Raji (cell line): Measurements from ENCODE around the gene PLEKHA5.

Source experiments
- POLR2A ChIP-seq: IDR thresholded peaks from 2 replicates; pipeline ENCODE4 v1.6.1; 2011; ENCODE audit warnings: low read depth, low read length, control low read depth; ENCODE audit not compliant: insufficient read depth

Gene PLEKHA5

DNA sequence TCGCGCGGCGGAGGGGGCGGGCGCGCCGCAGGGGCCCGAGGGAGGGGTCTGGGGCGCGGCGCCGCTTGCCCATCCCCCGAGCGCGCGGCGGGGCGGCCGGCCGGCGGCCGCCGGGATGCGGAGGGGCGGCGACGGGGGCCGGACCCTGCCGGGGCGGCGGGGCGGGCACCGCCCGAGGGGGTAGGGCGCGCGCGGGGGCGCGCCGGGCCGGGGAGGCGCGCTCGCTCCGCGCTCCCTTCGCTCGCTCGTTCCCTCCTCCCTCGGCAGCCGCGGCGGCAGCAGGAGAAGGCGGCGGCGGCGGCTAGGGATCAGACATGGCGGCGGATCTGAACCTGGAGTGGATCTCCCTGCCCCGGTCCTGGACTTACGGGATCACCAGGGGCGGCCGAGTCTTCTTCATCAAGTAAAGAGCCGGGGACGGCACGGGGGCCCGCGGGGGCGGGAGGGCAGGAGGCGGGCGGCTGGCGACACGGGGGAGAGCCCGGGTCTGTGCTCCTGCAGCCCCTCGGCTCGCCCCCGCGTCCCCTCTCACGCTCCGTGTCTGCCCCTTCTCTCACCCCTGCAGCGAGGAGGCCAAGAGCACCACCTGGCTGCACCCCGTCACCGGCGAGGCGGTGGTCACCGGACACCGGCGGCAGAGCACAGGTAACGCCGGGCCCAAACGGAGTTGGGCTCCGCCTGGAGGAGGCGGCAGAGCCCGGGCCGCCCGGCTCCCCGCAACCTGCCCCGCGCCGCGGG lies at the start of gene PLEKHA5:
Gene PLEKHA5 (plus strand): TSS at position 248 of the 738 bp plus-strand sequence. CDS start 67 bp downstream, at position 315.
- no peak for TF ChIP-seq POLR2A

GRCh38 chr12:19080918-19081317 lies 48.6 kb upstream of the PLEKHA5 start:
- TF ChIP-seq POLR2A = no peak

DNA sequence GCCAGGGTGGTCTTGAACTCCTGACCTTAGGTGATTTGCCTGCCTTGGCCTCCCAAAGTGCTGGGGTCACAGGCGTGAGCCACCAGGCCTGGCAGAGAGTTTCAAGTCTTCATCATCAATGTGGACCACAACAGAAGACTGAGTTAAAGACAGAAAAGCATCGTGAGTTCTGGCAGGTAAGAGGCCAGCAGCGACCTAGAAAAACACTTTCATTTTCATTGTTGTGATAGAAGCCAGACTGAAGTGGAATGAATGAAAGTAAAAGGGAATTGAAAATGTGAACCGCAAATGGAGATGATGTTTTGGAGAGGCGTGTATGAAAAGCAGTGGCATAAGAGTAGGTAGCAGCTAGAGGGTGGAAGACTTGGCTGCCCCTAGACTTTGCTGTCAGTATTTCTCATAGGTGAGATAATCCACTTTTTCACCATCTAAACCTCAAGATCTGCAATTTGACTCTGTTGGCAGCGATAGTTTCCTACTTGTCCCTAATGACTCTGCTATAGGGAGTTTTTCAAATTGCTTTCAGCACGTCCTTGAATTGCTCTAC lies 47.1 kb upstream of the PLEKHA5 start:
- no peak for TF ChIP-seq POLR2A

- TF ChIP-seq POLR2A = no peak
Observed at GRCh38 chr12:19084547-19084946, 45.0 kb upstream of the PLEKHA5 start.

DNA sequence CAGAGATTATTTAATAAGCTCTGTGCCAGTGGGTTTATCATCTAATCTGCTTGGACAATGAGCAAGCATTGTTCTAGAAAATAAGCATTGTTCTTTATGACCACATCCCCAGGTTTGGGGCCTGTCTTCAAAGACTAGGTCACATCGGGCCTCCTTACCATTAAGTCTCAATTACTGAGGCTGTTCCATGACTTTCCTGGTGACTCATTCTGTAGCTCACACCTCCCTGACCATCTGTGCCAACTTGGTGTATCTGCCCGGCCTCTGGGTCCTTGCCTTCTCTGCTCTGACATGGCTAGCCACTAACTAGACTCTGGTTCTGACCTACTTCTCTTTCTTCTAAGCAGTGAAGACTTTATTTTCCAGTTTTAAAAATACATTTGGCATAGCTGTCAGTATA lies 44.4 kb upstream of the PLEKHA5 start:
- TF ChIP-seq POLR2A = no peak

DNA sequence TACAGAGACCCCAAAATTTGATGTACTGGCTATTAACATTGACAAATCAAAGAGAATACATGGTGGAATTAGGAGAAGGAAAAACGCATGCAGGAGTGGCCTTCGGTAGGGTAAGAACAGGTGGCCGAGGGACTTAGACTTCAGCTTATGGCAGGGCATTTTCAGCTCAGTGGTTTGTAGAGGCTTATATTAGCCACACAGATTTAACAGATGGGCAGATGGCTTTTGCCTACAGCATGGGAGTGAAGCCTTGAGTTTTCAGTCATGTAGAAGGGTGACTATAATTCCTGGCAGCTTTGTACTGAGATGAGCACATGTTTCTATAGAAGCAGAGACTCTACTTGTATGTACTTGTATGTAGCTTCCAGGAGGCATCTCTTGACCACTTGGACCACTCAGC lies 40.9 kb upstream of the PLEKHA5 start:
- no peak for TF ChIP-seq POLR2A

DNA sequence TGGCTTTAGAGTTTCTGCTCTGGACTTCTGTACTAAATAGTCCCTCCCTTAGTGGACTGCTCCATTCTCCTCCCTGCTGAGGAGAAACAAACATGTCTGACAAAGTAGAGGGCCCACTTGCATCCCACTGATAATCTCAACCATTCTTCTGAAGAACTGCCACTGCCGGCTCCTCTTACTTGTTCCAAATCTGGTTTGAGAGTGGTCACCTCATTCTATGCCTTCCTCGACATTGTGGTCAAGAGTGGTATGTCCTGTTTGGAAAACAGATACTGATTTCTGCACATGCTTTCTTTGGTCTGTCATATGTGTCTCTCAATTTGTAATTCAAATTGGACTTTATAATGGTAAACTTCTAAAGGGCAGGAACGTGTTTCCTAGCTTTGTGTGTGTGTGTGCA lies 36.3 kb upstream of the PLEKHA5 start:
- no peak for TF ChIP-seq POLR2A

DNA sequence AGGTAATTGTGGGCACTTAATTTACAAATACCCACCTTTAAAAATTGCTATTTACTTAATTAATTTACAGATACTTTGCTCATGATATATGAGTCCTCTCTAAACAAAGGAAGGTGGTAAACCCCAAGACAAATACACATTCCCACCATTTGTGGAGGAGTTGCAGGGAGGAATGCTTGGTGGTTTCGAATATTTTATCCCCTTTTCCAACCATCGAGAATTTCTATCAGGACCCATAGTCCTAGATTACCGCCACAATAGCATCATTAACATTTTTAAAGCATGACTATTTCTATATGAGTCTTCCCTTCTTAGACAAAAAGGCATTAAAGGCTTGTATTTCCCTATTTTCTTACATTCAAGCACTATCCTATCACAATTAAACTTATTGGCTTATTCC lies 34.2 kb upstream of the PLEKHA5 start:
- TF ChIP-seq POLR2A = no peak

GRCh38 chr12:19095756-19096480 lies 33.6 kb upstream of the PLEKHA5 start:
- no peak for TF ChIP-seq POLR2A

DNA sequence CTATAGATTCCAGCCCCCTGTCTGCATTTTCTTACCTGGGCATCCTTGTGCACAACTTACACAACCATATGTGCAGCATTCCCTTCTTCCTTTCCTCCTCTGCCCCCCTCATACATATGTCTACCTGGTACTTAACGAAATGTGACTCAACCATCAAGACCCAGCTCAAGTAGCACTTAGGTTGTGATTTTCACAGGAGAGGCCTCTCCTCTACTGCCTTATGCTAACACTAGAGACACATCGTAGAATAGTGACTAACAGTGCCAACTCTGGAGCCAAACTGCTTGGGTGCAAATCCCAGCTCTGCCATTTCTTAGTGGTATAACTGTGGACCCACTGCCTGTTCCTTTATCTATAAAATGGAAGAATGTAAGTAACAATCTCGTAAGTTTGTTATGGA lies 24.1 kb upstream of the PLEKHA5 start:
- no peak for TF ChIP-seq POLR2A

- TF ChIP-seq POLR2A = no peak
Observed at GRCh38 chr12:19107750-19108149, 21.8 kb upstream of the PLEKHA5 start.

- no peak for TF ChIP-seq POLR2A
Observed at GRCh38 chr12:19110221-19110940, 19.2 kb upstream of the PLEKHA5 start.

DNA sequence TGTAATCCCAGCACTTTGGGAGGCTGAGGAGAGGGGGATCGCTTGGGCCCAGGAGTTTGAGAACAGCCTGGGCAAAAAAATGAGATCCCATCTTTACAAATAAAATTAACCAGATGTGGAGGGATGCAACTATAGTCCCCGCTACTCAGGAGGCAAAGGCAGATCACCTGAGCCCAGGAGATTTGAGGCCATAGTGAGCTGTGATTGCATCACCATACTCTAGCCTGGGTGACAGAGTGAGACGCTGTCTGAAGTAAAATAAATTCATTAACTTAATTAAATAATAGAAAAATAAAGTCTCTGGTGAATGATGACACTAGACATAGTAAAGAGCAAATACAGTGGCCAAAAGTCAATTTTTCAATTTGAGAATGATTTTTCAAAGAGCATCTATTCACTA lies 16.1 kb upstream of the PLEKHA5 start:
- no peak for TF ChIP-seq POLR2A

DNA sequence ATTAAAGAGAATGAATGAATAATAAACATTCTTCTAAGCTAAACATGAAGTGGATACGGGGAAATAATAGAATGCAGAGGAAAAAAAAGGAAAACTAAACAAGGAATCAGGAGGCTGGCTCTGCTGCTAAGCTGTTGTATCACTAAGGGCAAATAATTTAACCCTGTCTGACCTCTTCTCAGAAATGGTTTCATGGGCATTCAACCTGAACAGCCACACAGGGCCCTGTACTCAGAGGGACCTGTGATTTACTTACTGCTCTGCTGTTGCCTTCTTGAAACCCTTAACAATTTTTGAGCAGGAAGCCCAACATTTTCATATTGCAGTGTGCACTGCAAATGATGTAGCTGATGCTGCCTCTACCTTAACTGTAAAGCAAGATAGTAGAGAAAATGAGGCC lies 14.2 kb upstream of the PLEKHA5 start:
- no peak for TF ChIP-seq POLR2A

- TF ChIP-seq POLR2A = no peak
Observed at GRCh38 chr12:19119440-19119839, 10.1 kb upstream of the PLEKHA5 start.
